PC-9 (cell line): ENCODE results near the gene ADIPOQ. TPM values are rescaled to one million over a fixed set of nuclear protein-coding genes. Genes with fewer than 3 reads are reported as not detected.
"Not testable (repeated sequence)": the region's sequence is repeated elsewhere in the genome, so short reads cannot be mapped to it uniquely, and the experiment has no call there.

Experiments used
- BruUV-seq: library from RNA; stranded (reverse); fragments of 400-500 nt; replicated peaks from 2 replicates; lab custom pipeline; 2021; lab: Mats Ljungman, UMichigan
- CTCF ChIA-PET: fragments of 300-600 bp; sonication (Branson Sonifier 250); formaldehyde crosslinking; loops from one replicate; lab custom pipeline; 2022; ENCODE audit warnings: antibody characterized with exemption; lab: Charles Lee
- POLR2A ChIA-PET: fragments of 300-600 bp; sonication (Branson Sonifier 250); formaldehyde crosslinking; loops from one replicate; lab custom pipeline; 2022; ENCODE audit warnings: antibody characterized with exemption; ENCODE audit not compliant: unreplicated experiment; lab: Charles Lee
- DNase-seq, 2 experiments: peaks; one replicate each; pipeline versions ENCODE4 v3.0.0 to v3.0.0-alpha.2; 2015 to 2022; ENCODE audit warnings: mixed read lengths in 1 of 2
- H2AFZ ChIP-seq: fragments of 200-600 bp; sonication (generic); 2 replicates; pipeline ENCODE4 v1.8.1; 2017; ENCODE audit warnings: antibody characterized with exemption
- H3F3A ChIP-seq: fragments of 200-600 bp; sonication (generic); 2 replicates; pipeline ENCODE4 v1.8.1; 2017; ENCODE audit warnings: antibody characterized with exemption, mild to moderate bottlenecking, low read depth; ENCODE audit not compliant: insufficient read depth
- H3K27ac ChIP-seq: fragments of 200-600 bp; sonication (generic); 2 replicates; pipeline ENCODE4 v1.6.1; 2016; ENCODE audit warnings: mixed run types
- H3K27me3 ChIP-seq: fragments of 200-600 bp; sonication (generic); 2 replicates; pipeline ENCODE4 v1.6.1; 2016; ENCODE audit warnings: low read depth, mixed run types; ENCODE audit not compliant: insufficient read depth
- H3K36me3 ChIP-seq: fragments of 200-600 bp; sonication (generic); 2 replicates; pipeline ENCODE4 v1.6.1; 2016; ENCODE audit warnings: low read depth, mixed run types
- H3K4me1 ChIP-seq: fragments of 200-600 bp; sonication (generic); replicated peaks from 2 replicates; pipeline ENCODE4 v1.6.1; 2016; ENCODE audit warnings: mixed run types; ENCODE audit not compliant: insufficient read depth
- H3K4me2 ChIP-seq: fragments of 200-600 bp; sonication (generic); 2 replicates; pipeline ENCODE4 v1.6.1; 2017; ENCODE audit warnings: mixed run types
- H3K4me3 ChIP-seq: fragments of 200-600 bp; sonication (generic); 2 replicates; pipeline ENCODE4 v1.6.1; 2016; ENCODE audit warnings: mixed run types
- H3K79me2 ChIP-seq: fragments of 200-600 bp; sonication (generic); 2 replicates; pipeline ENCODE4 v1.6.1; 2017; ENCODE audit warnings: low read depth, mixed run types
- H3K9me2 ChIP-seq: fragments of 200-600 bp; sonication (generic); 2 replicates; pipeline ENCODE4 v1.8.1; 2017; ENCODE audit warnings: mild to moderate bottlenecking; ENCODE audit not compliant: insufficient read depth
- H3K9me3 ChIP-seq: fragments of 200-600 bp; sonication (generic); 2 replicates; pipeline ENCODE4 v1.8.1; 2016; ENCODE audit warnings: low read depth; ENCODE audit not compliant: insufficient read depth
- H4K20me1 ChIP-seq: fragments of 200-600 bp; sonication (generic); 2 replicates; pipeline ENCODE4 v1.8.1; 2017; ENCODE audit not compliant: insufficient read depth
- EZH2 ChIP-seq: fragments of 200-600 bp; sonication (generic); IDR thresholded peaks from 2 replicates; pipeline ENCODE4 v1.8.0; 2017; ENCODE audit warnings: antibody characterized with exemption, low read depth
- intact Hi-C: fragments of 100-400 bp; cut with micrococcal nuclease; formaldehyde crosslinking; loops from one replicate; pipeline ENCODE4 v1.10.0; 2022; ENCODE audit not compliant: unreplicated experiment
- total RNA-seq: library from RNA; stranded (reverse); gene quantifications from 2 replicates; pipeline ENCODE4 v1.2.3, GENCODE V29; 2021
- TF ChIP-seq, protein P1 (sequence below): fragments of 200-600 bp; sonication (generic); conservative IDR thresholded peaks from 2 replicates; pipeline ENCODE4 v1.6.1; 2017; ENCODE audit warnings: mixed run types, antibody characterized with exemption, mild to moderate bottlenecking, moderate library complexity

Gene ADIPOQ
- total RNA-seq, 1 experiment from 2014 or later, result not detected

DNA sequence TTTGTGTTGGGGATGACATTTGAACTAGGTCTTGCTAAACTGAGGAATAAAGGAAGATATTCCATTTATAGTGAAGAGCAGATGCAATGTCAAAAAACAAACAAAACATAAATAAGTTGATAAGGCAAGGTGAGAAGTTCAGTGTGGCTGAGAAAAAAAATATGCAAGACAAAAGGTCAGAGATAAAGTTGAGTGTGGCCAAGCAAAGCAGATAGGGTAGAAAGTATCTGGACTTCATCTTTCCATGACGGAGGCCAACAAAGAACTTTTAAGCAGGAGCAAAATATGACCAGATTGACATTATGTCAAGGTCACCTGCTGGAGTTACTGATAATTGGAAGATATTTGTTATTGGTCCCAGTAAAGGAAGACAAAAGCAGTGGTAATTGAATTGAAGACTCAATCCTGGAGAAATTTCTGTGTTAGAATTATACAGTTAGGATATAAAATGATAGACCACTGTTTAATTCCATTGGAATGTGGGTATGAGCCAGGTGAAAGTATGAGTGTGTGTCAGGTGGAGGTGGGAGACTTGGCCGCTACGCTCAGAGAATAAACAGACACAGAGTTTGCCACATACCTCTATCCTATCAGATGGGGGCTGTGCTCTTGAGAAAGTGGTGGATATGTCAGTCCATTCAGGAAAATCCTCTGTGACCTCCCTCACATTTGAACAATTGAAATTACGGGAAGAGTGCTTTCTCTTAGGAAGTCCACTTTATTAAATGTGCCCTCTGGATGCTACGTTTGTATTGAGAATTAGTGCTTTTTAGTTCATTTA is 28.1 kb downstream of the ADIPOQ start:
- H2AFZ ChIP-seq, result no peak overlapping the region
- no peaks in the 10 kb centered on the region for H3K79me2 ChIP-seq
- ChIA-PET CTCF (no interaction called here), POLR2A (no interaction called here)
- TF ChIP-seq EZH2, result no peak
- TF ChIP-seq, protein P1, sequence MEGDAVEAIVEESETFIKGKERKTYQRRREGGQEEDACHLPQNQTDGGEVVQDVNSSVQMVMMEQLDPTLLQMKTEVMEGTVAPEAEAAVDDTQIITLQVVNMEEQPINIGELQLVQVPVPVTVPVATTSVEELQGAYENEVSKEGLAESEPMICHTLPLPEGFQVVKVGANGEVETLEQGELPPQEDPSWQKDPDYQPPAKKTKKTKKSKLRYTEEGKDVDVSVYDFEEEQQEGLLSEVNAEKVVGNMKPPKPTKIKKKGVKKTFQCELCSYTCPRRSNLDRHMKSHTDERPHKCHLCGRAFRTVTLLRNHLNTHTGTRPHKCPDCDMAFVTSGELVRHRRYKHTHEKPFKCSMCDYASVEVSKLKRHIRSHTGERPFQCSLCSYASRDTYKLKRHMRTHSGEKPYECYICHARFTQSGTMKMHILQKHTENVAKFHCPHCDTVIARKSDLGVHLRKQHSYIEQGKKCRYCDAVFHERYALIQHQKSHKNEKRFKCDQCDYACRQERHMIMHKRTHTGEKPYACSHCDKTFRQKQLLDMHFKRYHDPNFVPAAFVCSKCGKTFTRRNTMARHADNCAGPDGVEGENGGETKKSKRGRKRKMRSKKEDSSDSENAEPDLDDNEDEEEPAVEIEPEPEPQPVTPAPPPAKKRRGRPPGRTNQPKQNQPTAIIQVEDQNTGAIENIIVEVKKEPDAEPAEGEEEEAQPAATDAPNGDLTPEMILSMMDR, result no peak
- intact Hi-C loops, result no loop called here
- H3K4me3 ChIP-seq, result no peak overlapping the region
- no peaks in the 10 kb centered on the region for H4K20me1 ChIP-seq
- no TSS peak for BruUV-seq
- H3K27me3 ChIP-seq, result no peaks in the 10 kb centered on the region
- peaks cover 5% of the 10 kb centered on the region; the same call in 1 of the 2 replicates for H3F3A ChIP-seq
- no peak overlapping the region for H3K4me2 ChIP-seq
- H3K9me3 ChIP-seq, result no peaks in the 10 kb centered on the region
- H3K9me2 ChIP-seq, result no peaks in the 10 kb centered on the region
- no peaks in the 10 kb centered on the region for H3K36me3 ChIP-seq
- no peak overlapping the region for H3K27ac ChIP-seq
- DNase-seq, result no peak
- H3K4me1 ChIP-seq, result 0 out of 2 replicates have a peak, but pooled peaks cover 18% of the 10 kb centered on the region

DNA sequence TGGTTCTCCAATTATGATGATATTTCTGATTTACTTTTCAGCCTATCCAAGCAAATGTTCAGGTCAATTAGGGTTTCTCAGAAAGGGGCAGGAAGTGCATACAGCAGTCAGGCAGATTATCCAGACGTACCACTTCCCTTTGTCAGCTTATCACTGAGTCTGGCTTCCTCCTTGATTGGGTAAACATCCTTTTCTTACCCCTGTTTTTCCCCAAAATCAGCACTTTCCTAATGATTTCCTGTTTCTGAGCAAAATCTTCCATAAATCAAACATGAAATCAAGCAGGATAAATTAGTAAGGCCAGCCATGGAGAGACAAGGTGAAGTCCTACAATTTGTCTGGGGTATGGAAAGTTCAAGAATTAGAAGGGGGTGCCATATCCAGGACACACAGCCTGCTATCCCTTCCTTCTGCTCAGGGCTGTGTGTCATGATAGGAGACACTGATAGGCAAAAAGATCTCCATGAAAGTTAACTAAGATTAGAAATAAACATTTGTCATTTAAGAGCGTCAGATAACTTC is 29.0 kb downstream of the ADIPOQ start:
- intact Hi-C loops, result no loop called here
- 0 out of 2 replicates have a peak, but pooled peaks cover 18% of the 10 kb centered on the region for H3K4me1 ChIP-seq
- no peak overlapping the region for H3K4me3 ChIP-seq
- no TSS peak for BruUV-seq
- DNase-seq, result no peak
- ChIA-PET CTCF (no interaction called here), POLR2A (no interaction called here)
- H3K9me3 ChIP-seq, result no peaks in the 10 kb centered on the region
- peaks cover 5% of the 10 kb centered on the region; the same call in 1 of the 2 replicates for H3F3A ChIP-seq
- H3K79me2 ChIP-seq, result no peaks in the 10 kb centered on the region
- H3K9me2 ChIP-seq, result no peaks in the 10 kb centered on the region
- H4K20me1 ChIP-seq, result no peaks in the 10 kb centered on the region
- no peaks in the 10 kb centered on the region for H3K36me3 ChIP-seq
- no peak overlapping the region for H3K27ac ChIP-seq
- TF ChIP-seq, protein P1, result no peak
- TF ChIP-seq EZH2, result no peak
- H2AFZ ChIP-seq, result no peak overlapping the region
- H3K4me2 ChIP-seq, result no peak overlapping the region
- H3K27me3 ChIP-seq, result no peaks in the 10 kb centered on the region

DNA sequence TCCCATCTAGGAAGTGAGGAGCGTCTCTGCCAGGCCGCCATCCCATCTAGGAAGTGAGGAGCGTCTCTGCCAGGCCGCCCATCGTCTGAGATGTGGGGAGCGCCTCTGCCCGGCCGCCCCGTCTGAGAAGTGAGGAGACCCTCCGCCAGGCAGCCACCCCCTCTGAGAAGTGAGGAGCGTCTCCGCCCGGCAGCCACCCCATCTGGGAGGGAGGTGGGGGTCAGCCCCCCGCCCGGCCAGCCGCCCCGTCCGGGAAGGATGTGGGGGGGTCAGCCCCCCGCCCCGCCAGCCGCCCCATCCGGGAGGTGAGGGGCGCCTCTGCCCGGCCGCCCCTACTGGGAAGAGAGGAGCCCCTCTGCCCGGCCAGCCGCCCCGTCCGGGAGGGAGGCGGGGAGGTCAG is 31.3 kb downstream of the ADIPOQ start:
- H4K20me1 ChIP-seq, H2AFZ ChIP-seq, H3K36me3 ChIP-seq, intact Hi-C loops, H3K27me3 ChIP-seq, H3F3A ChIP-seq, CTCF ChIA-PET, POLR2A ChIA-PET, H3K4me2 ChIP-seq, H3K4me3 ChIP-seq, H3K9me3 ChIP-seq, H3K79me2 ChIP-seq, H3K9me2 ChIP-seq, DNase-seq, BruUV-seq, H3K27ac ChIP-seq: not testable (repeated sequence)
- H3K4me1 ChIP-seq, result 0 out of 2 replicates have a peak, but pooled peaks cover 17% of the 10 kb centered on the region

DNA sequence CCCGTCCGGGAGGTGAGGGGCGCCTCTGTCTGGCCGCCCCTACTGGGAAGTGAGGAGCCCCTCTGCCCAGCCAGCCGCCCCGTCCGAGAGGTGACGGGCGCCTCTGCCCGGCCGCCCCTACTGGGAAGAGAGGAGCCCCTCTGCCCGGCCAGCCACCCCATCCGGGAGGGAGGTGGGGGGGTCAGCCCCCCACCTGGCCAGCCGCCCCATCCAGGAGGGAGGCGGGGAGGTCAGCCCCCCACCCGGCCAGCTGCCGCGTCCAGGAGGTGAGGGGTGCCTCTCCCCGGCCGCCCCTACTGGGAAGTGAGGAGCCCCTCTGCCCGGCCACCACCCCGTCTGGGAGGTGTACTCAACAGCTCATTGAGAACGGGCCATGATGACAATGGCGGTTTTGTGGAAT is 31.7 kb downstream of the ADIPOQ start:
- H3K36me3 ChIP-seq, H3K4me2 ChIP-seq, H3K27me3 ChIP-seq, H3K79me2 ChIP-seq, intact Hi-C loops, H3K4me3 ChIP-seq, DNase-seq, H3K27ac ChIP-seq, H3K9me3 ChIP-seq, POLR2A ChIA-PET, H2AFZ ChIP-seq, CTCF ChIA-PET, H3F3A ChIP-seq, BruUV-seq, H3K9me2 ChIP-seq, H4K20me1 ChIP-seq: not testable (repeated sequence)
- H3K4me1 ChIP-seq, result 0 out of 2 replicates have a peak, but pooled peaks cover 13% of the 10 kb centered on the region

DNA sequence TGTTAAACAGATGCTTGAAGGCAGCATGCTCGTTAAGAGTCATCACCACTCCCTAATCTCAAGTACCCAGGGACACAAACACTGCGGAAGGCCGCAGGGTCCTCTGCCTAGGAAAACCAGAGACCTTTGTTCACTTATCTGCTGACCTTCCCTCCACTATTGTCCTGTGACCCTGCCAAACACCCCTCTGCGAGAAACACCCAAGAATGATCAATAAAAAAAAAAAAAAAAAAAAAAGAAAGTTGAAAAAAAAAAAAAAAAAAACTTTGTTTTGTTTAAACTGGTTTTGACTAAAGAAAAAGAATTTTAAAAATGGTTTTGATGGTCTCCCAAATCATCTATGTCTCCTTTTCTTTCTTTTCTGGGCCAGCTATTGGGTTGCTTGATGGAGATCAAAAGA is 32.3 kb downstream of the ADIPOQ start:
- H4K20me1 ChIP-seq, H3K9me2 ChIP-seq, H3K79me2 ChIP-seq, H3K4me2 ChIP-seq, H3K27me3 ChIP-seq, DNase-seq, POLR2A ChIA-PET, CTCF ChIA-PET, intact Hi-C loops, H3K9me3 ChIP-seq, BruUV-seq, H3F3A ChIP-seq, H3K4me1 ChIP-seq, H2AFZ ChIP-seq, H3K27ac ChIP-seq, H3K4me3 ChIP-seq, H3K36me3 ChIP-seq: not testable (repeated sequence)
